ENCODE data around the gene CNNM2.

Gene CNNM2

GRCh38 chr10:103089493-103089892, 171.4 kb downstream of the CNNM2 start:
- Histone ChIP-seq H3K36me3 (ENCODE audit: control insufficient read depth in 5 of 5, insufficient read depth in 5 of 5, low read length in 5 of 5) (peaks cover 51 to 97% (median 84%) of the 10 kb centered on the region in 5 donors), H3K27me3 (ENCODE audit: control insufficient read depth in 5 of 5, insufficient read depth in 4 of 5, low read length in 5 of 5) (no peaks in the 10 kb centered on the region), H3K9ac (ENCODE audit: low read length in 5 of 5) (no peak overlapping the region), H3K9me3 (ENCODE audit: control insufficient read depth in 5 of 5, low read length in 5 of 5) (no peaks in the 10 kb centered on the region), H3K4me1 (ENCODE audit: control insufficient read depth in 5 of 5, insufficient read depth in 5 of 5, low read length in 5 of 5) (no peaks in the 10 kb centered on the region), H3K27ac (ENCODE audit: low read depth, low read length) (no peak overlapping the region), H3K4me3 (ENCODE audit: low read depth in 1 of 5, low read length in 5 of 5) (no peak overlapping the region)

GRCh38 chr10:103090911-103091310, 172.8 kb downstream of the CNNM2 start:
- H3K9ac ChIP-seq (ENCODE audit: low read length in 5 of 5), result no peak overlapping the region
- H3K36me3 ChIP-seq (ENCODE audit: control insufficient read depth in 5 of 5, insufficient read depth in 5 of 5, low read length in 5 of 5), result peaks cover 59 to 94% (median 81%) of the 10 kb centered on the region in 5 donors
- no peaks in the 10 kb centered on the region for H3K9me3 ChIP-seq (ENCODE audit: control insufficient read depth in 5 of 5, low read length in 5 of 5)
- H3K27me3 ChIP-seq (ENCODE audit: control insufficient read depth in 5 of 5, insufficient read depth in 4 of 5, low read length in 5 of 5), result no peaks in the 10 kb centered on the region
- no peak overlapping the region for H3K27ac ChIP-seq (ENCODE audit: low read depth, low read length)
- no peaks in the 10 kb centered on the region for H3K4me1 ChIP-seq (ENCODE audit: control insufficient read depth in 5 of 5, insufficient read depth in 5 of 5, low read length in 5 of 5)
- H3K4me3 ChIP-seq (ENCODE audit: low read depth in 1 of 5, low read length in 5 of 5), result no peak overlapping the region

GRCh38 chr10:103095005-103095404, 176.9 kb downstream of the CNNM2 start:
- no peak overlapping the region for H3K27ac ChIP-seq (ENCODE audit: low read depth, low read length)
- H3K36me3 ChIP-seq (ENCODE audit: control insufficient read depth in 5 of 5, insufficient read depth in 5 of 5, low read length in 5 of 5), result peaks cover 65 to 91% (median 78%) of the 10 kb centered on the region in 5 donors
- H3K9ac ChIP-seq (ENCODE audit: low read length in 5 of 5), result no peak overlapping the region
- no peak overlapping the region for H3K4me3 ChIP-seq (ENCODE audit: low read depth in 1 of 5, low read length in 5 of 5)
- H3K27me3 ChIP-seq (ENCODE audit: control insufficient read depth in 5 of 5, insufficient read depth in 4 of 5, low read length in 5 of 5), result no peaks in the 10 kb centered on the region
- no peaks in the 10 kb centered on the region for H3K9me3 ChIP-seq (ENCODE audit: control insufficient read depth in 5 of 5, low read length in 5 of 5)
- no peaks in the 10 kb centered on the region for H3K4me1 ChIP-seq (ENCODE audit: control insufficient read depth in 5 of 5, insufficient read depth in 5 of 5, low read length in 5 of 5)

GRCh38 chr10:103096130-103096529, 178.0 kb downstream of the CNNM2 start:
- peaks cover 72 to 91% (median 78%) of the 10 kb centered on the region in 5 donors for H3K36me3 ChIP-seq (ENCODE audit: control insufficient read depth in 5 of 5, insufficient read depth in 5 of 5, low read length in 5 of 5)
- no peak overlapping the region for H3K9ac ChIP-seq (ENCODE audit: low read length in 5 of 5)
- H3K27me3 ChIP-seq (ENCODE audit: control insufficient read depth in 5 of 5, insufficient read depth in 4 of 5, low read length in 5 of 5), result no peaks in the 10 kb centered on the region
- H3K9me3 ChIP-seq (ENCODE audit: control insufficient read depth in 5 of 5, low read length in 5 of 5), result no peaks in the 10 kb centered on the region
- no peak overlapping the region for H3K4me3 ChIP-seq (ENCODE audit: low read depth in 1 of 5, low read length in 5 of 5)
- H3K4me1 ChIP-seq (ENCODE audit: control insufficient read depth in 5 of 5, insufficient read depth in 5 of 5, low read length in 5 of 5), result no peaks in the 10 kb centered on the region
- no peak overlapping the region for H3K27ac ChIP-seq (ENCODE audit: low read depth, low read length)

GRCh38 chr10:103098240-103098639, 180.1 kb downstream of the CNNM2 start:
- Histone ChIP-seq H3K4me1 (ENCODE audit: control insufficient read depth in 5 of 5, insufficient read depth in 5 of 5, low read length in 5 of 5) (no peaks in the 10 kb centered on the region), H3K27ac (ENCODE audit: low read depth, low read length) (no peak overlapping the region), H3K36me3 (ENCODE audit: control insufficient read depth in 5 of 5, insufficient read depth in 5 of 5, low read length in 5 of 5) (peaks cover 61 to 81% (median 66%) of the 10 kb centered on the region in 5 donors), H3K27me3 (ENCODE audit: control insufficient read depth in 5 of 5, insufficient read depth in 4 of 5, low read length in 5 of 5) (no peaks in the 10 kb centered on the region), H3K9me3 (ENCODE audit: control insufficient read depth in 5 of 5, low read length in 5 of 5) (no peaks in the 10 kb centered on the region), H3K4me3 (ENCODE audit: low read depth in 1 of 5, low read length in 5 of 5) (no peak overlapping the region), H3K9ac (ENCODE audit: low read length in 5 of 5) (no peak overlapping the region)

- H3K9ac ChIP-seq (ENCODE audit: low read length in 5 of 5), result no peak overlapping the region
- H3K4me1 ChIP-seq (ENCODE audit: control insufficient read depth in 5 of 5, insufficient read depth in 5 of 5, low read length in 5 of 5), result no peaks in the 10 kb centered on the region
- no peak overlapping the region for H3K4me3 ChIP-seq (ENCODE audit: low read depth in 1 of 5, low read length in 5 of 5)
- H3K9me3 ChIP-seq (ENCODE audit: control insufficient read depth in 5 of 5, low read length in 5 of 5), result no peaks in the 10 kb centered on the region
- no peak overlapping the region for H3K27ac ChIP-seq (ENCODE audit: low read depth, low read length)
- H3K27me3 ChIP-seq (ENCODE audit: control insufficient read depth in 5 of 5, insufficient read depth in 4 of 5, low read length in 5 of 5), result no peaks in the 10 kb centered on the region
- peaks cover 56 to 76% (median 61%) of the 10 kb centered on the region in 5 donors for H3K36me3 ChIP-seq (ENCODE audit: control insufficient read depth in 5 of 5, insufficient read depth in 5 of 5, low read length in 5 of 5)
These were observed 182.5 kb downstream of the CNNM2 start for GRCh38 chr10:103100620-103101019.

- Histone ChIP-seq H3K27ac (ENCODE audit: low read depth, low read length) (no peak overlapping the region), H3K9me3 (ENCODE audit: control insufficient read depth in 5 of 5, low read length in 5 of 5) (no peaks in the 10 kb centered on the region), H3K4me1 (ENCODE audit: control insufficient read depth in 5 of 5, insufficient read depth in 5 of 5, low read length in 5 of 5) (peaks cover 0 to 2% (median 0%) of the 10 kb centered on the region in 5 donors), H3K36me3 (ENCODE audit: control insufficient read depth in 5 of 5, insufficient read depth in 5 of 5, low read length in 5 of 5) (peaks cover 49 to 66% (median 53%) of the 10 kb centered on the region in 5 donors), H3K27me3 (ENCODE audit: control insufficient read depth in 5 of 5, insufficient read depth in 4 of 5, low read length in 5 of 5) (no peaks in the 10 kb centered on the region), H3K4me3 (ENCODE audit: low read depth in 1 of 5, low read length in 5 of 5) (no peak overlapping the region), H3K9ac (ENCODE audit: low read length in 5 of 5) (no peak overlapping the region)
These were observed 184.1 kb downstream of the CNNM2 start for GRCh38 chr10:103102195-103102594.

- no peak overlapping the region for H3K27ac ChIP-seq (ENCODE audit: low read depth, low read length)
- peaks cover 31 to 49% (median 37%) of the 10 kb centered on the region in 5 donors for H3K36me3 ChIP-seq (ENCODE audit: control insufficient read depth in 5 of 5, insufficient read depth in 5 of 5, low read length in 5 of 5)
These were observed 185.9 kb downstream of the CNNM2 start for GRCh38 chr10:103103989-103104388.

GRCh38 chr10:103104721-103105120, 186.6 kb downstream of the CNNM2 start:
- H3K9ac ChIP-seq (ENCODE audit: low read length in 5 of 5), result no peak overlapping the region
- peaks cover 27 to 43% (median 35%) of the 10 kb centered on the region in 5 donors for H3K36me3 ChIP-seq (ENCODE audit: control insufficient read depth in 5 of 5, insufficient read depth in 5 of 5, low read length in 5 of 5)
- peaks cover 0 to 2% (median 0%) of the 10 kb centered on the region in 5 donors for H3K4me1 ChIP-seq (ENCODE audit: control insufficient read depth in 5 of 5, insufficient read depth in 5 of 5, low read length in 5 of 5)
- no peak overlapping the region for H3K4me3 ChIP-seq (ENCODE audit: low read depth in 1 of 5, low read length in 5 of 5)
- H3K27me3 ChIP-seq (ENCODE audit: control insufficient read depth in 5 of 5, insufficient read depth in 4 of 5, low read length in 5 of 5), result no peaks in the 10 kb centered on the region
- no peak overlapping the region for H3K27ac ChIP-seq (ENCODE audit: low read depth, low read length)
- no peaks in the 10 kb centered on the region for H3K9me3 ChIP-seq (ENCODE audit: control insufficient read depth in 5 of 5, low read length in 5 of 5)

More at GRCh38 chr10:103103989-103104388, 185.9 kb downstream of the CNNM2 start:
- Histone ChIP-seq H3K4me3 (ENCODE audit: low read depth in 1 of 5, low read length in 5 of 5) (no peak overlapping the region), H3K9me3 (ENCODE audit: control insufficient read depth in 5 of 5, low read length in 5 of 5) (no peaks in the 10 kb centered on the region), H3K9ac (ENCODE audit: low read length in 5 of 5) (no peak overlapping the region), H3K4me1 (ENCODE audit: control insufficient read depth in 5 of 5, insufficient read depth in 5 of 5, low read length in 5 of 5) (peaks cover 0 to 2% (median 0%) of the 10 kb centered on the region in 5 donors), H3K27me3 (ENCODE audit: control insufficient read depth in 5 of 5, insufficient read depth in 4 of 5, low read length in 5 of 5) (no peaks in the 10 kb centered on the region)

- peaks cover 21 to 35% (median 28%) of the 10 kb centered on the region in 5 donors for H3K36me3 ChIP-seq (ENCODE audit: control insufficient read depth in 5 of 5, insufficient read depth in 5 of 5, low read length in 5 of 5)
- H3K9ac ChIP-seq (ENCODE audit: low read length in 5 of 5), result no peak overlapping the region
- no peaks in the 10 kb centered on the region for H3K27me3 ChIP-seq (ENCODE audit: control insufficient read depth in 5 of 5, insufficient read depth in 4 of 5, low read length in 5 of 5)
- peaks cover 0 to 6% (median 4%) of the 10 kb centered on the region in 5 donors for H3K4me1 ChIP-seq (ENCODE audit: control insufficient read depth in 5 of 5, insufficient read depth in 5 of 5, low read length in 5 of 5)
- H3K27ac ChIP-seq (ENCODE audit: low read depth, low read length), result no peak overlapping the region
- no peak overlapping the region for H3K4me3 ChIP-seq (ENCODE audit: low read depth in 1 of 5, low read length in 5 of 5)
- no peaks in the 10 kb centered on the region for H3K9me3 ChIP-seq (ENCODE audit: control insufficient read depth in 5 of 5, low read length in 5 of 5)
These were observed 187.4 kb downstream of the CNNM2 start for GRCh38 chr10:103105462-103105861.

Data from subcutaneous abdominal adipose tissue (tissue), 5 donors.